ENCODE data around the gene ZFAND3. TPM values are rescaled to one million over a fixed set of nuclear protein-coding genes. Genes with fewer than 3 reads are reported as not detected.

ZFAND3 gene
- polyA plus RNA-seq, 3 donors, result 11.5 to 21.1 (median 11.7) TPM

DNA sequence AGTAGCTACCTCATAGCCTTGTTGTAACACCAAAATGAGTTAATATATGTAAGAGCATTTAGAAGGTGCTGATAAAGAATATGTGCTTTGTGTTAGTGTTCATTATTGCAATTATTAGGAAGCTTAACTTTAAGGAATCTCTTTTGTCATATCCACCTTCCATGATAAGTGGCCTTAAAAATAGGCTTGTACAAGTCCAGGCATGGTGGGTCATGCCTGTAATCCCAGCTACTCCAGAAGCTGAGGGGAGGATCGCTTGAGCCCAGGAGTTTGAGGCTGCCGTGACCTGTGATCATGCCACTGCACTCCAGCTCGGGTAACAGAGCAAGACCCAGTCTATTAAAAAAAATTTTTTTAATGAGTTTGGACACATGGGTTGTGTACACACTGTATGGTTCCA, 285.5 kb downstream of the ZFAND3 start:
- Histone ChIP-seq H3K4me3 (replicated peaks in 1 of 3; ENCODE audit: low read depth in 2 of 3, low read length in 3 of 3) (no peak overlapping the region), H3K9ac (ENCODE audit: insufficient read depth, low read length, poor library complexity, severe bottlenecking) (no peak overlapping the region), H3K36me3 (replicated peaks in 1 of 2; ENCODE audit: control insufficient read depth in 1 of 2, insufficient read depth in 2 of 2, low read length in 2 of 2) (peaks cover 7 to 37% of the 10 kb centered on the region in 2 donors), H3K27me3 (ENCODE audit: control insufficient read depth in 2 of 2, insufficient read depth in 2 of 2, low read length in 2 of 2) (no peaks in the 10 kb centered on the region), H3K9me3 (replicated peaks in 1 of 2; ENCODE audit: control insufficient read depth in 1 of 2, insufficient read depth in 1 of 2, low read length in 2 of 2) (no peaks in the 10 kb centered on the region), H2AFZ (ENCODE audit: insufficient read depth, low read depth, low read length, poor library complexity, severe bottlenecking) (no peak overlapping the region), H3K4me2 (replicated peaks; ENCODE audit: extremely low read depth, low read length, poor library complexity, severe bottlenecking) (no peak overlapping the region), H3K79me2 (ENCODE audit: insufficient read depth, low read length) (no peaks in the 10 kb centered on the region), H4K20me1 (ENCODE audit: insufficient read depth, low read length) (peaks cover 94% of the 10 kb centered on the region), H3K27ac (ENCODE audit: low read depth in 1 of 2, low read length in 2 of 2) (no peak overlapping the region), H3K4me1 (ENCODE audit: control insufficient read depth in 1 of 2, insufficient read depth in 2 of 2, low read length in 2 of 2) (no peaks in the 10 kb centered on the region)
- Mint-ChIP-seq H3K36me3 (peaks cover 31 to 42% of the 10 kb centered on the region in 2 donors), H3K27me3 (ENCODE audit: low read depth in 3 of 3) (no peaks in the 10 kb centered on the region), H3K27ac (no peak overlapping the region), H3K4me1 (no peaks in the 10 kb centered on the region), H3K4me3 (no peak overlapping the region), H3K9me3 (peaks cover 0 to 6% (median 0%) of the 10 kb centered on the region in 7 donors)
- intact Hi-C loops (cut with micrococcal nuclease), result no loop called here
- TF ChIP-seq, protein P1, sequence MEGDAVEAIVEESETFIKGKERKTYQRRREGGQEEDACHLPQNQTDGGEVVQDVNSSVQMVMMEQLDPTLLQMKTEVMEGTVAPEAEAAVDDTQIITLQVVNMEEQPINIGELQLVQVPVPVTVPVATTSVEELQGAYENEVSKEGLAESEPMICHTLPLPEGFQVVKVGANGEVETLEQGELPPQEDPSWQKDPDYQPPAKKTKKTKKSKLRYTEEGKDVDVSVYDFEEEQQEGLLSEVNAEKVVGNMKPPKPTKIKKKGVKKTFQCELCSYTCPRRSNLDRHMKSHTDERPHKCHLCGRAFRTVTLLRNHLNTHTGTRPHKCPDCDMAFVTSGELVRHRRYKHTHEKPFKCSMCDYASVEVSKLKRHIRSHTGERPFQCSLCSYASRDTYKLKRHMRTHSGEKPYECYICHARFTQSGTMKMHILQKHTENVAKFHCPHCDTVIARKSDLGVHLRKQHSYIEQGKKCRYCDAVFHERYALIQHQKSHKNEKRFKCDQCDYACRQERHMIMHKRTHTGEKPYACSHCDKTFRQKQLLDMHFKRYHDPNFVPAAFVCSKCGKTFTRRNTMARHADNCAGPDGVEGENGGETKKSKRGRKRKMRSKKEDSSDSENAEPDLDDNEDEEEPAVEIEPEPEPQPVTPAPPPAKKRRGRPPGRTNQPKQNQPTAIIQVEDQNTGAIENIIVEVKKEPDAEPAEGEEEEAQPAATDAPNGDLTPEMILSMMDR (IDR thresholded peaks at IDR 0.05), result no peak
- DNase-seq, result no peak
- no CpG with 5 or more reads among the region's 3 CpGs for WGBS (ENCODE audit: insufficient coverage)

- Histone ChIP-seq H3K9me3 (replicated peaks in 1 of 2; ENCODE audit: control insufficient read depth in 1 of 2, insufficient read depth in 1 of 2, low read length in 2 of 2) (no peaks in the 10 kb centered on the region), H3K4me3 (replicated peaks in 1 of 3; ENCODE audit: low read depth in 2 of 3, low read length in 3 of 3) (no peak overlapping the region), H3K27me3 (ENCODE audit: control insufficient read depth in 2 of 2, insufficient read depth in 2 of 2, low read length in 2 of 2) (no peaks in the 10 kb centered on the region), H3K36me3 (replicated peaks in 1 of 2; ENCODE audit: control insufficient read depth in 1 of 2, insufficient read depth in 2 of 2, low read length in 2 of 2) (peaks cover 4 to 29% of the 10 kb centered on the region in 2 donors), H3K9ac (ENCODE audit: insufficient read depth, low read length, poor library complexity, severe bottlenecking) (no peak overlapping the region), H3K27ac (ENCODE audit: low read depth in 1 of 2, low read length in 2 of 2) (no peak overlapping the region), H4K20me1 (ENCODE audit: insufficient read depth, low read length) (peaks cover 95% of the 10 kb centered on the region), H3K4me1 (ENCODE audit: control insufficient read depth in 1 of 2, insufficient read depth in 2 of 2, low read length in 2 of 2) (no peaks in the 10 kb centered on the region), H2AFZ (ENCODE audit: insufficient read depth, low read depth, low read length, poor library complexity, severe bottlenecking) (no peak overlapping the region), H3K4me2 (replicated peaks; ENCODE audit: extremely low read depth, low read length, poor library complexity, severe bottlenecking) (no peak overlapping the region), H3K79me2 (ENCODE audit: insufficient read depth, low read length) (no peaks in the 10 kb centered on the region)
- no peak for DNase-seq
- WGBS (ENCODE audit: insufficient coverage), result no CpG with 5 or more reads among the region's 1 CpG
- Mint-ChIP-seq H3K4me1 (no peaks in the 10 kb centered on the region), H3K9me3 (peaks cover 0 to 6% (median 0%) of the 10 kb centered on the region in 7 donors), H3K36me3 (peaks cover 31 to 43% of the 10 kb centered on the region in 2 donors), H3K27me3 (ENCODE audit: low read depth in 3 of 3) (no peaks in the 10 kb centered on the region), H3K27ac (peak overlapping the region in 1 of 7 donors; percentile 66), H3K4me3 (no peak overlapping the region)
- TF ChIP-seq, protein P1 (IDR thresholded peaks at IDR 0.05), result no peak
- intact Hi-C loops (cut with micrococcal nuclease), result no loop called here
Observed at GRCh38 chr6:38107073-38107472, 287.5 kb downstream of the ZFAND3 start.

Data from CD14-positive monocyte (primary cell).